GM12874 (cell line): ENCODE data around the gene TSHZ2.

ENCODE experiments used
- CTCF ChIP-seq: IDR thresholded peaks from 2 replicates; pipeline ENCODE4 v1.5.1; 2011; ENCODE audit warnings: low read depth, mild to moderate bottlenecking, control low read depth, low read length, moderate library complexity; ENCODE audit not compliant: insufficient read depth

The TSHZ2 gene

GRCh38 chr20:52993076-52993475, 20.9 kb downstream of the TSHZ2 start:
- no peak for TF ChIP-seq CTCF

GRCh38 chr20:52994184-52994970, 22.2 kb downstream of the TSHZ2 start:
- no peak for TF ChIP-seq CTCF

GRCh38 chr20:52996130-52996529, 24.0 kb downstream of the TSHZ2 start:
- no peak for TF ChIP-seq CTCF

GRCh38 chr20:52996658-52997057, 24.5 kb downstream of the TSHZ2 start:
- TF ChIP-seq CTCF = no peak

- TF ChIP-seq CTCF = no peak
Measured at GRCh38 chr20:52998268-52998667, 26.1 kb downstream of the TSHZ2 start.

GRCh38 chr20:52999040-52999439, 26.9 kb downstream of the TSHZ2 start:
- TF ChIP-seq CTCF = no peak

GRCh38 chr20:53001498-53002301, 29.5 kb downstream of the TSHZ2 start:
- TF ChIP-seq CTCF = no peak
